ENCODE measurements around the gene BBX.

DNA sequence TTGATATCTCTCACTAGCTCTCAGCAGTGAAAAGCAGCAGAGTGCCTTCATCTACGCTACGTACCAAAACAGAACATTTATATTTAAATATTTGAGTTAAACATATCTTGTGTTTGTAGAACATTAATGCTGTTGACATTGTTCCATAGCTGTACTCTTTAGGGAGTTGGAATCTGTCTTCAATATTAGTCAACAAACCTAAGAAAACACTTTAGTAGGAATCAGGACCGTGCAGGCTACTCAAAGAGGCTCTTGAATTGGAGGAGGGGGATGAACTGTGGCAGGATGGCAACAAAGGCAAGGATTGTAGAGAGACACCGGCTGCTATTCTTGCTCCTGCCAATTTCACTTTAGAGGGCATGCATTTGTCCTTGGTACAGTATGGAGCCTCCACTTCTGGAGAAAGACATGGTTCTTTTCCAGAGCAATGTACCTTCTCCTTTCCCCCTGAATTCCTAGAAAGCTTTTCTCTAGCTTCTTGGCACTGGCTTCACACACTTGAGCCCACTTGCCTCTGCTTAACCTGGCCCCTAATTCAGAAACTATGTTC, 302.1 kb downstream of the BBX start:
- TF ChIP-seq CTCF (IDR thresholded peaks at IDR 0.05) (no peak), POLR2A (IDR thresholded peaks at IDR 0.05) (no peak)

Measured in lower leg skin (tissue), 3 donors.